Measurements from ENCODE around the gene RPS14. TPM values are rescaled to one million over a fixed set of nuclear protein-coding genes. Genes with fewer than 3 reads are reported as not detected.

RPS14 gene
- total and polyA plus RNA-seq, 9 of the 15 experiments (the other 6 are each of a cell fraction or from before 2014, with no cell fraction given): 1,824 to 5,983 (median 3,017) TPM

DNA sequence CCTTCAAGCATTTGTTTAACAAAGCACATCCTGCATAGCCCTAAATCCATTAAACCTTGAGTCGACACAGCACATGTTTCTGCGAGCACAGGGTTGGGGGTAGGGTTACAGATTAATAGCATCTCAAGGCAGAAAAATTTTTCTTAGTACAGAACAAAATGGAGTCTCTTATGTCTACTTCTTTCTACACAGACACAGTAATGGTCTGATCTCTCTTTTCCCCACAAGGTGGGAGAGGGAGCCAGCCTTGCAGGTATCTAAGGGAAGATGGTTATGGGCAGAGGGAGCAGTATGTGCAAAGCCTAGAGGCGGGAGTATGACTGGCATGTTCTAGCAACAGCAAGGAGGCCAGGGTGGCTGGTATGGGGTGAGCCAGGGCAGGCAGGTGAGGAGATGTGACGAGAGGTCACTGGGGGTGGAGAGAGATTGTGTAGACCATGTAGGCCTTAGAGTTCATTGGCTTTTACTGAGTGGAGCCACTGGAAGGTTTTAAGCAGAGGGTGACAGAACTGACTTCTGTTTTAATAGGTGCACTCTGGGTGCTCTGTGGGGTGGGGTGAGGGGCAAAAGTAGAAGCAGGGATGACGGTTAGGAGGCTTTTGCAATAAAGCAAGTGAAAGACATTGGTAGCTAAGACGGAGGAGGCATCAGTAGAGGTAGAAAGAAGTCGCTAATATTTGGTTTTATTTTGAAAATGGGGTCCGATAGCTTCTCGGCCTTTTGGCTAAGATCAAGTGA lies 5.1 kb upstream of the RPS14 start (continued):
- TF ChIP-seq, protein P1, sequence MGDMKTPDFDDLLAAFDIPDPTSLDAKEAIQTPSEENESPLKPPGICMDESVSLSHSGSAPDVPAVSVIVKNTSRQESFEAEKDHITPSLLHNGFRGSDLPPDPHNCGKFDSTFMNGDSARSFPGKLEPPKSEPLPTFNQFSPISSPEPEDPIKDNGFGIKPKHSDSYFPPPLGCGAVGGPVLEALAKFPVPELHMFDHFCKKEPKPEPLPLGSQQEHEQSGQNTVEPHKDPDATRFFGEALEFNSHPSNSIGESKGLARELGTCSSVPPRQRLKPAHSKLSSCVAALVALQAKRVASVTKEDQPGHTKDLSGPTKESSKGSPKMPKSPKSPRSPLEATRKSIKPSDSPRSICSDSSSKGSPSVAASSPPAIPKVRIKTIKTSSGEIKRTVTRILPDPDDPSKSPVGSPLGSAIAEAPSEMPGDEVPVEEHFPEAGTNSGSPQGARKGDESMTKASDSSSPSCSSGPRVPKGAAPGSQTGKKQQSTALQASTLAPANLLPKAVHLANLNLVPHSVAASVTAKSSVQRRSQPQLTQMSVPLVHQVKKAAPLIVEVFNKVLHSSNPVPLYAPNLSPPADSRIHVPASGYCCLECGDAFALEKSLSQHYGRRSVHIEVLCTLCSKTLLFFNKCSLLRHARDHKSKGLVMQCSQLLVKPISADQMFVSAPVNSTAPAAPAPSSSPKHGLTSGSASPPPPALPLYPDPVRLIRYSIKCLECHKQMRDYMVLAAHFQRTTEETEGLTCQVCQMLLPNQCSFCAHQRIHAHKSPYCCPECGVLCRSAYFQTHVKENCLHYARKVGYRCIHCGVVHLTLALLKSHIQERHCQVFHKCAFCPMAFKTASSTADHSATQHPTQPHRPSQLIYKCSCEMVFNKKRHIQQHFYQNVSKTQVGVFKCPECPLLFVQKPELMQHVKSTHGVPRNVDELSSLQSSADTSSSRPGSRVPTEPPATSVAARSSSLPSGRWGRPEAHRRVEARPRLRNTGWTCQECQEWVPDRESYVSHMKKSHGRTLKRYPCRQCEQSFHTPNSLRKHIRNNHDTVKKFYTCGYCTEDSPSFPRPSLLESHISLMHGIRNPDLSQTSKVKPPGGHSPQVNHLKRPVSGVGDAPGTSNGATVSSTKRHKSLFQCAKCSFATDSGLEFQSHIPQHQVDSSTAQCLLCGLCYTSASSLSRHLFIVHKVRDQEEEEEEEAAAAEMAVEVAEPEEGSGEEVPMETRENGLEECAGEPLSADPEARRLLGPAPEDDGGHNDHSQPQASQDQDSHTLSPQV (IDR thresholded peaks at IDR 0.05): peak; percentile 70
- TF ChIP-seq NR3C1 (CRISPR knock-in tag; IDR thresholded peaks at IDR 0.05) (no peak), HSF4 (CRISPR knock-in tag; IDR thresholded peaks at IDR 0.05; ENCODE audit: borderline replicate concordance) (0 out of 2 replicates have a peak, but pooled peaks have one; percentile 34), MECOM (CRISPR knock-in tag; IDR thresholded peaks at IDR 0.05) (0 out of 2 replicates have a peak, but pooled peaks have one; percentile 49), ZNF41 (CRISPR knock-in tag; conservative IDR thresholded peaks at IDR 0.05) (peak; percentile 31; the same call in 1 of the 2 replicates), DMBX1 (CRISPR knock-in tag; IDR thresholded peaks at IDR 0.05; ENCODE audit: borderline replicate concordance) (peak; percentile 75), GABPB2 (CRISPR knock-in tag; conservative IDR thresholded peaks at IDR 0.05) (no peak), ZNF696 (CRISPR knock-in tag; conservative IDR thresholded peaks at IDR 0.05) (no peak), CREB3 (tag; conservative IDR thresholded peaks at IDR 0.05; ENCODE audit: low read depth) (peak; percentile 67; the same call in 1 of the 2 replicates), ZNF134 (CRISPR knock-in tag; conservative IDR thresholded peaks at IDR 0.05) (0 out of 2 replicates have a peak, but pooled peaks have one; percentile 25), ZNF583 (CRISPR knock-in tag; IDR thresholded peaks at IDR 0.05) (0 out of 2 replicates have a peak, but pooled peaks have one; percentile 68), BMI1 (IDR thresholded peaks at IDR 0.05; ENCODE audit: low read length) (no peak), NR2C1 (IDR thresholded peaks at IDR 0.05) (no peak), NR2C1 (tag; IDR thresholded peaks at IDR 0.05) (peak; percentile 65; the same call in 1 of the 2 replicates), MYNN (IDR thresholded peaks at IDR 0.05) (no peak), MYNN (CRISPR knock-in tag; IDR thresholded peaks at IDR 0.05) (no peak), ZNF311 (CRISPR knock-in tag; IDR thresholded peaks at IDR 0.05) (0 out of 2 replicates have a peak, but pooled peaks have one; percentile 45)
